K562 (cell line): ENCODE results near the gene ATG14. TPM values are rescaled to one million over a fixed set of nuclear protein-coding genes. Genes with fewer than 3 reads are reported as not detected.

Experiments used
- ATAC-seq: fragments of 200-7000 bp; cut with Tn5 transposase; 3 replicates; pipeline ENCODE4 v1.9.1; 2020; ENCODE audit warnings: moderate library complexity
- BruUV-seq: library from RNA; stranded (reverse); fragments of 400-500 nt; replicated peaks from 2 replicates; lab custom pipeline; 2021; lab: Mats Ljungman, UMichigan
- CTCF ChIA-PET: fragments of 300-600 bp; formaldehyde crosslinking; extraction: SDS; loops from one replicate; lab custom pipeline; 2021; ENCODE audit warnings: low intra/inter-chr PET ratio; lab: Yijun Ruan, JAX
- POLR2A ChIA-PET: fragments of 300-600, 350-650 bp; sonication (Branson Sonifier 250); formaldehyde crosslinking; extraction: SDS; loops from one replicate; lab custom pipeline; 2021; ENCODE audit warnings: antibody characterized with exemption, inconsistent platforms; lab: Yijun Ruan, JAX
- DNase-seq, 4 experiments: peaks; one replicate each; pipeline versions ENCODE4 v3.0.0 to v3.0.0-alpha.2; 2011 to 2018; ENCODE audit warnings: low spot score in 3 of 4, mixed read lengths in 3 of 4; ENCODE audit errors: extremely low read depth in 1 of 4
- FAIRE-seq: peaks from 2 replicates; lab custom pipeline; 2011; peaks lifted over from hg19 to GRCh38; lab: Jason Lieb, UNC
- H2AFZ ChIP-seq: 2 replicates; pipeline ENCODE4 v1.6.0; 2011; ENCODE audit warnings: low read depth, low read length, control low read depth, inconsistent platforms
- H3K27ac ChIP-seq: fragments of 200-600 bp; 3 replicates; pipeline ENCODE4 v1.8.0; 2011; ENCODE audit warnings: low read depth, mild to moderate bottlenecking, control low read depth, inconsistent platforms, low read length, moderate library complexity, mixed read lengths; ENCODE audit errors: extremely low read depth
- H3K27me3 ChIP-seq, 2 experiments: fragments of 300-600 bp in 1 of 2; 2 replicates in 1 of 2; 3 replicates in 1 of 2; pipeline versions ENCODE4 v1.6.0 to v1.8.0; 2011; ENCODE audit warnings: inconsistent platforms in 2 of 2, low read length in 2 of 2, mild to moderate bottlenecking in 1 of 2, mixed read lengths in 1 of 2, moderate library complexity in 1 of 2; ENCODE audit not compliant: control insufficient read depth in 2 of 2, insufficient read depth in 2 of 2
- H3K36me3 ChIP-seq: fragments of 300-600 bp; 3 replicates; pipeline ENCODE4 v1.8.0; 2011; ENCODE audit warnings: mild to moderate bottlenecking, low read length, inconsistent platforms; ENCODE audit not compliant: control insufficient read depth, insufficient read depth
- H3K4me1 ChIP-seq, 2 experiments: fragments of 200-600 bp in 1 of 2; replicated peaks in 1 of 2; 2 replicates in 1 of 2; 3 replicates in 1 of 2; pipeline versions ENCODE4 v1.5.1 to v1.8.0; 2011; ENCODE audit warnings: inconsistent platforms in 2 of 2, low read length in 2 of 2, mild to moderate bottlenecking in 1 of 2, mixed read lengths in 1 of 2, moderate library complexity in 1 of 2; ENCODE audit not compliant: control insufficient read depth in 2 of 2, insufficient read depth in 2 of 2
- H3K4me2 ChIP-seq: 2 replicates; pipeline ENCODE4 v1.6.1; 2011; ENCODE audit warnings: low read length, control low read depth, inconsistent platforms, mixed read lengths; ENCODE audit not compliant: insufficient read depth
- H3K4me3 ChIP-seq: fragments of 200-600 bp; sonication (generic), shearing (Covaris generic); 2 replicates; pipeline ENCODE4 v1.5.1; 2016; ENCODE audit warnings: control low read depth, inconsistent platforms
- H3K79me2 ChIP-seq: fragments of 200-600 bp; 3 replicates; pipeline ENCODE4 v1.8.0; 2011; ENCODE audit warnings: low read length, inconsistent platforms; ENCODE audit not compliant: control insufficient read depth, insufficient read depth
- H3K9ac ChIP-seq, 2 experiments: 2 replicates each; pipeline versions ENCODE4 v1.6.0 to v1.6.1; 2011; ENCODE audit warnings: low read depth in 2 of 2, low read length in 2 of 2, control low read depth in 1 of 2, inconsistent platforms in 1 of 2, mild to moderate bottlenecking in 1 of 2, mixed read lengths in 1 of 2; ENCODE audit not compliant: insufficient read depth in 1 of 2
- H3K9me1 ChIP-seq: one replicate; pipeline ENCODE4 v1.6.0; 2011; ENCODE audit warnings: inconsistent platforms, mild to moderate bottlenecking, low read length, moderate library complexity; ENCODE audit not compliant: control insufficient read depth, insufficient read depth
- H3K9me3 ChIP-seq: replicated peaks from 2 replicates; pipeline ENCODE4 v1.5.1; 2011; ENCODE audit warnings: low read depth, low read length, inconsistent platforms; ENCODE audit not compliant: control insufficient read depth, insufficient read depth
- H4K20me1 ChIP-seq: replicated peaks from 2 replicates; pipeline ENCODE4 v1.6.1; 2011; ENCODE audit warnings: low read length, inconsistent platforms, mixed read lengths; ENCODE audit not compliant: control insufficient read depth, insufficient read depth
- CXXC5 ChIP-seq: fragments of 250-450 bp; sonication (Bioruptor Pico); IDR thresholded peaks from 2 replicates; pipeline ENCODE4 v1.8.0; 2022; ENCODE audit warnings: inconsistent platforms, mild to moderate bottlenecking, moderate library complexity
- GATAD2B ChIP-seq: fragments of 450-650 bp; IDR thresholded peaks from 2 replicates; pipeline ENCODE4 v1.6.1; 2017; ENCODE audit warnings: mild to moderate bottlenecking, borderline replicate concordance
- KDM4B ChIP-seq, 2 experiments: fragments of 450-650 bp in 1 of 2; sonication (generic) in 1 of 2; IDR thresholded peaks; 2 replicates each; pipeline ENCODE4 v1.6.1; 2016 to 2017; ENCODE audit warnings: borderline replicate concordance in 2 of 2, antibody characterized with exemption in 1 of 2, low read depth in 1 of 2, mild to moderate bottlenecking in 1 of 2
- NONO ChIP-seq, 2 experiments: fragments of 200-400 bp in 1 of 2; fragments of 450-650 bp in 1 of 2; formaldehyde crosslinking in 1 of 2; IDR thresholded peaks; 2 replicates each; pipeline ENCODE4 v1.6.1; 2017; ENCODE audit warnings: low read depth in 2 of 2, mild to moderate bottlenecking in 2 of 2, moderate library complexity in 2 of 2, low read length in 1 of 2
- RBM17 ChIP-seq: fragments of 200-400 bp; formaldehyde crosslinking; IDR thresholded peaks from 2 replicates; pipeline ENCODE4 v1.6.1; 2017; ENCODE audit warnings: low read depth, mild to moderate bottlenecking, low read length, borderline replicate concordance
- TAF1 ChIP-seq: IDR thresholded peaks from 2 replicates; pipeline ENCODE4 v1.6.1; 2011; ENCODE audit warnings: mild to moderate bottlenecking, low read length, moderate library complexity; ENCODE audit not compliant: insufficient read depth, control insufficient read depth, severe bottlenecking; ENCODE audit errors: extremely low read depth
- ZBED1 ChIP-seq: IDR thresholded peaks from 2 replicates; pipeline ENCODE4 v1.6.1; 2014
- ZNF76 ChIP-seq: fragments of 250-450 bp; sonication (Bioruptor Pico); IDR thresholded peaks from 2 replicates; pipeline ENCODE4 v1.4.0; 2020; ENCODE audit warnings: mild to moderate bottlenecking, moderate library complexity, borderline replicate concordance
- WGBS: fragments of 100-300 bp; shearing (Covaris generic); methylation state at CpG from one replicate; pipeline ENCODE4 v1.1.6; 2016; ENCODE audit warnings: low coverage, mixed read lengths; ENCODE audit not compliant: insufficient coverage; ENCODE audit errors: missing lambda C conversion rate; 5-methylcytosine and 5-hydroxymethylcytosine counted together
- in situ Hi-C: fragments of 300-500 bp; cut with MboI; formaldehyde crosslinking; loops from 4 replicates; pipeline ENCODE4 v1.15.0; 2018; ENCODE audit warnings: inconsistent platforms, mixed read lengths
- intact Hi-C: fragments of 100-400 bp; cut with micrococcal nuclease; formaldehyde crosslinking; loops from 2 replicates; pipeline ENCODE4 v1.14.2; 2022
- polyA plus RNA-seq, 8 experiments: library from polyadenylated mRNA; depleted of rRNA in 4 of 8; stranded (reverse) in 5 of 8; unstranded in 3 of 8; fragments of >200 nt; fragmentation: Nextera tagmentation in 2 of 8; fragmentation: Illumina TruSeq in 1 of 8; extraction: Ambion mirVana in 2 of 8; extraction: Trizol in 1 of 8; gene quantifications; 2 replicates each; pipeline versions ENCODE4 v1.2.1 to v1.2.3, GENCODE V29; 2011 to 2014; ENCODE audit warnings: inconsistent platforms in 1 of 8, missing spikeins in 1 of 8
- total RNA-seq, 7 experiments: library from RNA; depleted of rRNA in 6 of 7; stranded (reverse); fragments of >200 nt in 6 of 7; fragmentation: Illumina TruSeq in 2 of 7; extraction: Trizol in 2 of 7; gene quantifications; 2 replicates each; pipeline versions ENCODE4 v1.2.1 to v1.2.3, GENCODE V29; 2011 to 2021; ENCODE audit warnings: low replicate concordance in 1 of 7

Gene ATG14
- total and polyA plus RNA-seq, 9 of the 15 experiments (the other 6 are each of a cell fraction or from before 2014, with no cell fraction given): 0.55 to 4.2 (median 3.5) TPM

GRCh38 chr14:55436931-55437330, 25.3 kb upstream of the ATG14 start:
- Histone ChIP-seq H3K4me3 (no peak overlapping the region), H3K27me3 (peaks cover 0 to 4% of the 10 kb centered on the region in 2 experiments; a peak in 1 of 5 replicates), H3K9ac (no peak overlapping the region), H3K27ac (no peak overlapping the region), H3K79me2 (no peaks in the 10 kb centered on the region), H4K20me1 (no peaks in the 10 kb centered on the region), H3K36me3 (no peaks in the 10 kb centered on the region), H2AFZ (no peak overlapping the region), H3K9me1 (no peaks in the 10 kb centered on the region), H3K4me2 (no peak overlapping the region), H3K9me3 (no peaks in the 10 kb centered on the region), H3K4me1 (peaks cover 0 to 4% of the 10 kb centered on the region in 2 experiments; a peak in 2 of 5 replicates)
- no peak for DNase-seq
- intact Hi-C loops: loop anchor here (5.0 kb wide), 1 partner anchor 1035 kb away; no protein-coding TSS in a partner anchor
- POLR2A ChIA-PET: no interaction called here
- ATAC-seq: no peak
- WGBS: 3% methylated on average over 4 of the region's 4 CpGs
- no TSS peak for BruUV-seq
- FAIRE-seq: no peak
- no peak for TF ChIP-seq ZNF76 (CRISPR knock-in tag)
- no peak for TF ChIP-seq RBM17
- TF ChIP-seq ZBED1: no peak
- no peak for TF ChIP-seq KDM4B (IDR thresholded peaks at IDR 0.05; ENCODE audit: borderline replicate concordance in 2 of 2, low read depth in 1 of 2)
- TF ChIP-seq NONO (IDR thresholded peaks at IDR 0.05; ENCODE audit: low read depth in 2 of 2, low read length in 1 of 2): no peak
- no peak for TF ChIP-seq TAF1
- TF ChIP-seq GATAD2B: no peak
- no peak for TF ChIP-seq CXXC5 (CRISPR knock-in tag)
- CTCF ChIA-PET: no interaction called here
- in situ Hi-C loops: no loop called here
